ENCODE data around the gene NRSN1.

Gene NRSN1, protein sequence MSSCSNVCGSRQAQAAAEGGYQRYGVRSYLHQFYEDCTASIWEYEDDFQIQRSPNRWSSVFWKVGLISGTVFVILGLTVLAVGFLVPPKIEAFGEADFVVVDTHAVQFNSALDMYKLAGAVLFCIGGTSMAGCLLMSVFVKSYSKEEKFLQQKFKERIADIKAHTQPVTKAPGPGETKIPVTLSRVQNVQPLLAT
- long read RNA-seq, result 0 reads

DNA sequence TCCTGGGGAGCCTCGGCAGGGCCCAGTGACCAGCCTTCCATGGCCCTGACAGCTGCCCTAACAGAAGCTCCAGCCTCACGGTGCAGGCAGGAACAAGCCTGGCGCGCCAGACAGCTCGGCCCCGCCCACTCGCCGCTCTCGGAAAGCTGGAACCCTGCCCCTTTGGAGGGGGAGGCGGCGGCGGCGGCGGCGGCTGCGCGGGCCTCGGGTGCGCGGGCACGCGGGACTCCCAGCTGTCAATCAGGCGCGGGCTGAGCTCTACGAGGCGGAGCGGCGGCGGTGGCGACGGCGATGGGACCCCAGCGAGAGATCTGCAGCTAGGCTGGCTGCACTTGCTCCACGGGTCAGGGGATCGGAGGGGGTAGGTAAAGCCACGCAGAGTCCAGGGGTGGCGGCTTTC lies at the start of gene NRSN1:
Gene NRSN1, plus strand, starts transcription at position 236 of the 400 bp plus-strand sequence. CDS start 8,113 bp downstream, outside the sequence.
- Histone ChIP-seq H3K27me3 (ENCODE audit: insufficient read depth, poor library complexity, severe bottlenecking) (no peaks in the 10 kb centered on the region), H3K4me3 (replicated peaks; ENCODE audit: insufficient read depth, low read length) (no peak within 1 kb of the TSS), H3K27ac (replicated peaks) (no peak within 1 kb of the TSS)
- TF ChIP-seq SPI1 (IDR thresholded peaks at IDR 0.05; ENCODE audit: borderline replicate concordance, low read depth) (no peak), GABPA (IDR thresholded peaks at IDR 0.05; ENCODE audit: low read depth) (no peak), POLR2AphosphoS5 (IDR thresholded peaks at IDR 0.05; ENCODE audit: low read depth) (no peak)
- TF ChIP-seq, protein P1, sequence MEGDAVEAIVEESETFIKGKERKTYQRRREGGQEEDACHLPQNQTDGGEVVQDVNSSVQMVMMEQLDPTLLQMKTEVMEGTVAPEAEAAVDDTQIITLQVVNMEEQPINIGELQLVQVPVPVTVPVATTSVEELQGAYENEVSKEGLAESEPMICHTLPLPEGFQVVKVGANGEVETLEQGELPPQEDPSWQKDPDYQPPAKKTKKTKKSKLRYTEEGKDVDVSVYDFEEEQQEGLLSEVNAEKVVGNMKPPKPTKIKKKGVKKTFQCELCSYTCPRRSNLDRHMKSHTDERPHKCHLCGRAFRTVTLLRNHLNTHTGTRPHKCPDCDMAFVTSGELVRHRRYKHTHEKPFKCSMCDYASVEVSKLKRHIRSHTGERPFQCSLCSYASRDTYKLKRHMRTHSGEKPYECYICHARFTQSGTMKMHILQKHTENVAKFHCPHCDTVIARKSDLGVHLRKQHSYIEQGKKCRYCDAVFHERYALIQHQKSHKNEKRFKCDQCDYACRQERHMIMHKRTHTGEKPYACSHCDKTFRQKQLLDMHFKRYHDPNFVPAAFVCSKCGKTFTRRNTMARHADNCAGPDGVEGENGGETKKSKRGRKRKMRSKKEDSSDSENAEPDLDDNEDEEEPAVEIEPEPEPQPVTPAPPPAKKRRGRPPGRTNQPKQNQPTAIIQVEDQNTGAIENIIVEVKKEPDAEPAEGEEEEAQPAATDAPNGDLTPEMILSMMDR (IDR thresholded peaks at IDR 0.05; ENCODE audit: insufficient read depth, low read length), result no peak
- TF ChIP-seq, protein P2, sequence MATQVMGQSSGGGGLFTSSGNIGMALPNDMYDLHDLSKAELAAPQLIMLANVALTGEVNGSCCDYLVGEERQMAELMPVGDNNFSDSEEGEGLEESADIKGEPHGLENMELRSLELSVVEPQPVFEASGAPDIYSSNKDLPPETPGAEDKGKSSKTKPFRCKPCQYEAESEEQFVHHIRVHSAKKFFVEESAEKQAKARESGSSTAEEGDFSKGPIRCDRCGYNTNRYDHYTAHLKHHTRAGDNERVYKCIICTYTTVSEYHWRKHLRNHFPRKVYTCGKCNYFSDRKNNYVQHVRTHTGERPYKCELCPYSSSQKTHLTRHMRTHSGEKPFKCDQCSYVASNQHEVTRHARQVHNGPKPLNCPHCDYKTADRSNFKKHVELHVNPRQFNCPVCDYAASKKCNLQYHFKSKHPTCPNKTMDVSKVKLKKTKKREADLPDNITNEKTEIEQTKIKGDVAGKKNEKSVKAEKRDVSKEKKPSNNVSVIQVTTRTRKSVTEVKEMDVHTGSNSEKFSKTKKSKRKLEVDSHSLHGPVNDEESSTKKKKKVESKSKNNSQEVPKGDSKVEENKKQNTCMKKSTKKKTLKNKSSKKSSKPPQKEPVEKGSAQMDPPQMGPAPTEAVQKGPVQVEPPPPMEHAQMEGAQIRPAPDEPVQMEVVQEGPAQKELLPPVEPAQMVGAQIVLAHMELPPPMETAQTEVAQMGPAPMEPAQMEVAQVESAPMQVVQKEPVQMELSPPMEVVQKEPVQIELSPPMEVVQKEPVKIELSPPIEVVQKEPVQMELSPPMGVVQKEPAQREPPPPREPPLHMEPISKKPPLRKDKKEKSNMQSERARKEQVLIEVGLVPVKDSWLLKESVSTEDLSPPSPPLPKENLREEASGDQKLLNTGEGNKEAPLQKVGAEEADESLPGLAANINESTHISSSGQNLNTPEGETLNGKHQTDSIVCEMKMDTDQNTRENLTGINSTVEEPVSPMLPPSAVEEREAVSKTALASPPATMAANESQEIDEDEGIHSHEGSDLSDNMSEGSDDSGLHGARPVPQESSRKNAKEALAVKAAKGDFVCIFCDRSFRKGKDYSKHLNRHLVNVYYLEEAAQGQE (IDR thresholded peaks at IDR 0.05; ENCODE audit: insufficient replicate concordance, low read depth), result no peak
- no peak for DNase-seq (ENCODE audit: low read depth in 1 of 2, low spot score in 1 of 2)

DNA sequence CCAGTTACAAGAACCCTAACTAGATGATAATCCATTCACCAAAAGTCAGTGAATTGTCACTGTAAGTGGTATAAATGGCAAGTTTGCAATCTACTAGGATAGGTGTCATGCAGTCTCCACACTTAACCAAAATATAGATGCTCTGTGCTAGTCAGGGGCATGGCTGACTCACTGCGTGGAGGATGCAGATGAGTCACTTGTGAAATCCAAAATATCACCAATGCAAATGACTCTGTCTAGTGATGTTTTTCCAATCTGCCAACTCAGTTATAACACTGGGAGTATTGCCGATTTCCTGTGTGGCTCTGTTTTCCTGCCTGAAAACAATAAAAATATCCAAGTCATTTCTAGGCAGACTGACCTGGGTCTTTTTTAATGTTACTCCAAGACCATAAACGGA lies 47.8 kb upstream of the NRSN1 start:
- no peak for TF ChIP-seq POLR2AphosphoS5 (IDR thresholded peaks at IDR 0.05; ENCODE audit: low read depth)
- TF ChIP-seq, protein P2 (IDR thresholded peaks at IDR 0.05; ENCODE audit: insufficient replicate concordance, low read depth), result no peak
- no peak for TF ChIP-seq GABPA (IDR thresholded peaks at IDR 0.05; ENCODE audit: low read depth)
- TF ChIP-seq SPI1 (IDR thresholded peaks at IDR 0.05; ENCODE audit: borderline replicate concordance, low read depth), result no peak
- TF ChIP-seq, protein P1 (IDR thresholded peaks at IDR 0.05; ENCODE audit: insufficient read depth, low read length), result no peak
- Histone ChIP-seq H3K27ac (replicated peaks) (no peak overlapping the region), H3K4me3 (replicated peaks; ENCODE audit: insufficient read depth, low read length) (no peak overlapping the region), H3K27me3 (ENCODE audit: insufficient read depth, poor library complexity, severe bottlenecking) (no peaks in the 10 kb centered on the region)
- DNase-seq (ENCODE audit: low read depth in 1 of 2, low spot score in 1 of 2), result no peak

DNA sequence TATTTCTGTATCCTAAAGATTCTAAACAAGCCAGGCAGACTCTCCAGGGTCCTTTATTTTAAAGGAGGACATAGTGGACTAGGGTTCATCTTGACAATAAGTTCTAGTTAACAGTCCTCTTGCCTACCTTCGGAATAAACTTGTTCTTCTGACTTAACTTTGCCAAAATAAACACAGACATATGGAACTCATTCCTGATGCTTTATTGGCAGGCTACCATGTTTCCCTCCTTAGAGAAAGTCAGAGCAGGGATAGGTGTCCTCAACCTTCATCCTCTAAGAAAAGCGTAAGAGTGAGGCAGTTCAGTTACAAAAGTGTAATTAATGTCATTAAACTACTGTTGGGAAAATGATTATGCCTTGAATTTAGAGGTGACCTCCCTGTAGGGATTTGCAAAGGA lies 46.9 kb upstream of the NRSN1 start:
- no peak for DNase-seq (ENCODE audit: low read depth in 1 of 2, low spot score in 1 of 2)
- no peak overlapping the region for H3K4me3 ChIP-seq (replicated peaks; ENCODE audit: insufficient read depth, low read length)
- no peak for TF ChIP-seq GABPA (IDR thresholded peaks at IDR 0.05; ENCODE audit: low read depth)
- no peak for TF ChIP-seq SPI1 (IDR thresholded peaks at IDR 0.05; ENCODE audit: borderline replicate concordance, low read depth)
- TF ChIP-seq, protein P2 (IDR thresholded peaks at IDR 0.05; ENCODE audit: insufficient replicate concordance, low read depth), result no peak
- TF ChIP-seq, protein P1 (IDR thresholded peaks at IDR 0.05; ENCODE audit: insufficient read depth, low read length), result no peak
- no peak for TF ChIP-seq POLR2AphosphoS5 (IDR thresholded peaks at IDR 0.05; ENCODE audit: low read depth)
- H3K27ac ChIP-seq (replicated peaks), result no peak overlapping the region
- H3K27me3 ChIP-seq (ENCODE audit: insufficient read depth, poor library complexity, severe bottlenecking), result no peaks in the 10 kb centered on the region
